ENCODE data around the gene IRF7. TPM values are rescaled to one million over a fixed set of nuclear protein-coding genes. Genes with fewer than 3 reads are reported as not detected.

IRF7 gene
- total RNA-seq, 1 experiment from 2014 or later: 80.8 TPM

DNA sequence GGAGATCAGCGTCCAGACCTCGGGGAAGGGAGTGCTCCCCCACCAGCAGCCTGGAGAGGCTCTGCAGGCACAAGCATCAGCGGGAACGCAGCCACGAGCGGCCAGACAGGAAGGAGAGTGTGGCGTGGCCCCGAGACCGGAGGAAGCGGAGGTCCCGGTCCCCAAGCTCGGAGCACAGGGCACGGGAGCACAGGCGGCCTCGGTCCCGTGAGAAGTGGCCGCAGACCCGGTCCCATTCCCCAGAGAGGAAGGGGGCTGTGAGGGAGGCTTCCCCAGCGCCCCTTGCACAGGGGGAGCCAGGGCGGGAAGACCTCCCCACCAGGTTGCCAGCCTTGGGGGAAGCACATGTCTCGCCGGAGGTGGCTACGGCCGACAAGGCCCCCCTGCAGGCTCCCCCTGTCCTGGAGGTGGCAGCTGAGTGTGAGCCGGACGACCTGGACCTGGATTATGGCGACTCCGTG, 6.9 kb downstream of the IRF7 start:
- TF ChIP-seq EZH2phosphoT487 (IDR thresholded peaks at IDR 0.05; ENCODE audit: borderline replicate concordance, low read length) (no peak), EZH2 (IDR thresholded peaks at IDR 0.05; ENCODE audit: low read length, unreplicated experiment) (no peak), CTCF (conservative IDR thresholded peaks at IDR 0.05; ENCODE audit: low read depth, low read length) (no peak)
- no peaks in the 10 kb centered on the region for H3K9me3 ChIP-seq (ENCODE audit: low read length)
- peaks cover 15% of the 10 kb centered on the region for H4K20me1 ChIP-seq (ENCODE audit: low read length)
- ChIA-PET CTCF (no interaction called here), POLR2A (ENCODE audit: unreplicated experiment) (no interaction called here)
- no peaks in the 10 kb centered on the region for H3K27me3 ChIP-seq (ENCODE audit: low read length)
- no TSS peak for BruUV-seq (replicated peaks)
- peaks cover 7% of the 10 kb centered on the region for H3F3A ChIP-seq (ENCODE audit: low read length, unreplicated experiment)
- H3K4me2 ChIP-seq (ENCODE audit: low read length): no peak overlapping the region
- intact Hi-C loops (cut with micrococcal nuclease): no loop called here
- peaks cover 49% of the 10 kb centered on the region for H3K36me3 ChIP-seq (ENCODE audit: low read depth, low read length)
- H3K9ac ChIP-seq (ENCODE audit: low read length): no peak overlapping the region
- ATAC-seq (no peak), DNase-seq (no peak)
- peaks cover 8% of the 10 kb centered on the region for H3K4me1 ChIP-seq (ENCODE audit: insufficient read depth, low read length)
- no peak overlapping the region for H2AFZ ChIP-seq (ENCODE audit: low read length)
- no peaks in the 10 kb centered on the region for H3K9me2 ChIP-seq (replicated peaks; ENCODE audit: low read length)
- no peaks in the 10 kb centered on the region for H3K79me2 ChIP-seq (ENCODE audit: low read length)
- H3K27ac ChIP-seq (ENCODE audit: low read length): no peak overlapping the region
- no peak overlapping the region for H3K4me3 ChIP-seq (ENCODE audit: low read length)

DNA sequence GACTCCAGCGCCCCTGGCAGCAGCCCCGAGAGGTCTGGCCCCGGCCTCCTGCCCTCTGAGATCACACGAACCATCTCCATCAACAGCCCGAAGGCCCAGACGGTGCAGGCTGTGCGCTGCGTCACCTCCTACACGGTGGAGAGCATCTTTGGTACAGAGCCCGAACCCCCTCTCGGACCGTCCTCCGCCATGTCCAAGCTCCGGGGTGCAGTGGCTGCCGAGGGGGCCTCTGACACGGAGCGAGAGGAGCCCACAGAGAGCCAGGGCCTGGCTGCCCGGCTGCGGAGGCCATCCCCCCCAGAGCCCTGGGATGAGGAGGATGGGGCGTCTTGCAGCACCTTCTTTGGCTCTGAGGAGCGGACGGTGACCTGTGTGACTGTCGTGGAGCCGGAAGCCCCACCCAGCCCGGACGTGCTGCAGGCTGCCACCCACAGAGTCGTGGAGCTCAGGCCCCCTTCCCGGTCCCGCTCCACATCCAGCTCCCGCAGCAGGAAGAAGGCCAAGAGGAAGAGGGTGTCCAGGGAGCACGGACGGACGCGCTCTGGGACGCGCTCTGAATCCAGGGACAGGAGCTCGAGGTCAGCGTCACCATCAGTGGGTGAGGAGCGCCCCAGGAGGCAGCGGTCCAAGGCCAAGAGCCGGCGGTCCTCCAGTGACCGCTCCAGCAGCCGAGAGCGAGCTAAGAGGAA, 7.6 kb downstream of the IRF7 start:
- DNase-seq: no peak
- no peak overlapping the region for H3K27ac ChIP-seq (ENCODE audit: low read length)
- ChIA-PET CTCF (no interaction called here), POLR2A (ENCODE audit: unreplicated experiment) (no interaction called here)
- no peak overlapping the region for H3K4me2 ChIP-seq (ENCODE audit: low read length)
- peaks cover 7% of the 10 kb centered on the region for H3F3A ChIP-seq (ENCODE audit: low read length, unreplicated experiment)
- no peak for TF ChIP-seq EZH2 (IDR thresholded peaks at IDR 0.05; ENCODE audit: low read length, unreplicated experiment)
- TF ChIP-seq EZH2phosphoT487 (IDR thresholded peaks at IDR 0.05; ENCODE audit: borderline replicate concordance, low read length): no peak
- no peak for TF ChIP-seq CTCF (conservative IDR thresholded peaks at IDR 0.05; ENCODE audit: low read depth, low read length)
- peaks cover 46% of the 10 kb centered on the region for H3K36me3 ChIP-seq (ENCODE audit: low read depth, low read length)
- H3K9me2 ChIP-seq (replicated peaks; ENCODE audit: low read length): no peaks in the 10 kb centered on the region
- intact Hi-C loops (cut with micrococcal nuclease): no loop called here
- H4K20me1 ChIP-seq (ENCODE audit: low read length): peaks cover 12% of the 10 kb centered on the region
- no peak overlapping the region for H3K9ac ChIP-seq (ENCODE audit: low read length)
- H3K27me3 ChIP-seq (ENCODE audit: low read length): no peaks in the 10 kb centered on the region
- no TSS peak for BruUV-seq (replicated peaks)
- no peak overlapping the region for H3K4me3 ChIP-seq (ENCODE audit: low read length)
- no peaks in the 10 kb centered on the region for H3K9me3 ChIP-seq (ENCODE audit: low read length)
- H2AFZ ChIP-seq (ENCODE audit: low read length): no peak overlapping the region
- ATAC-seq: no peak
- H3K4me1 ChIP-seq (ENCODE audit: insufficient read depth, low read length): 0 out of 2 replicates have a peak, but pooled peaks cover 3% of the 10 kb centered on the region
- H3K79me2 ChIP-seq (ENCODE audit: low read length): no peaks in the 10 kb centered on the region

DNA sequence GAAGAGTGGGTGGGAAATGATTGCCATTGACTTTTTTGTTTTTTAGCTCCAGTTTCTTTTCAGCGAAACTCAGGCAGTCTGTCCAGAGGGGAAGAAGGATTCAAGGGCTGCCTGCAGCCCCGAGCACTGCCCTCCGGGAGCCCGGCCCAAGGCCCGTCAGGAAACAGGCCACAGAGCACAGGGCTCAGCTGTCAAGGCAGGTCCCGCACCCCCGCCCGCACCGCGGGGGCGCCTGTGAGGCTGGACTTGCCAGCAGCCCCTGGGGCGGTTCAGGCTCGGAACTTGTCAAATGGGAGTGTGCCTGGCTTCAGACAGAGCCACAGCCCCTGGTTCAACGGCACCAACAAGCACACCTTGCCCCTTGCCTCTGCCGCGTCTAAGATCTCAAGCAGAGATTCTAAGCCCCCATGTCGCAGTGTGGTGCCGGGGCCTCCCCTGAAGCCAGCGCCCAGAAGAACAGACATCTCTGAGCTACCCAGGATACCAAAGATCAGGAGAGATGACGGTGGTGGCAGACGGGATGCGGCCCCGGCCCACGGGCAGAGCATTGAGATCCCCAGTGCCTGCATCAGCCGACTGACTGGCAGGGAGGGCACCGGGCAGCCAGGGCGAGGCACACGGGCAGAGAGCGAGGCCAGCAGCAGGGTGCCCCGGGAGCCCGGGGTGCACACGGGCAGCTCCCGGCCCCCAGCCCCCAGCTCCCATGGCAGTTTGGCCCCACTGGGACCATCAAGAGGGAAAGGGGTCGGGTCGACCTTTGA, 8.6 kb downstream of the IRF7 start:
- ChIA-PET POLR2A (ENCODE audit: unreplicated experiment) (no interaction called here), CTCF (no interaction called here)
- H3K36me3 ChIP-seq (ENCODE audit: low read depth, low read length): peaks cover 39% of the 10 kb centered on the region
- peaks cover 3% of the 10 kb centered on the region for H4K20me1 ChIP-seq (ENCODE audit: low read length)
- H3F3A ChIP-seq (ENCODE audit: low read length, unreplicated experiment): no peaks in the 10 kb centered on the region
- H3K27ac ChIP-seq (ENCODE audit: low read length): no peak overlapping the region
- no peak for ATAC-seq
- DNase-seq: no peak
- H3K4me1 ChIP-seq (ENCODE audit: insufficient read depth, low read length): no peaks in the 10 kb centered on the region
- TF ChIP-seq EZH2phosphoT487 (IDR thresholded peaks at IDR 0.05; ENCODE audit: borderline replicate concordance, low read length) (no peak), EZH2 (IDR thresholded peaks at IDR 0.05; ENCODE audit: low read length, unreplicated experiment) (no peak), CTCF (conservative IDR thresholded peaks at IDR 0.05; ENCODE audit: low read depth, low read length) (no peak)
- no TSS peak for BruUV-seq (replicated peaks)
- H3K79me2 ChIP-seq (ENCODE audit: low read length): no peaks in the 10 kb centered on the region
- H3K9me2 ChIP-seq (replicated peaks; ENCODE audit: low read length): no peaks in the 10 kb centered on the region
- H3K4me3 ChIP-seq (ENCODE audit: low read length): no peak overlapping the region
- no peaks in the 10 kb centered on the region for H3K27me3 ChIP-seq (ENCODE audit: low read length)
- H2AFZ ChIP-seq (ENCODE audit: low read length): no peak overlapping the region
- intact Hi-C loops (cut with micrococcal nuclease): no loop called here
- H3K4me2 ChIP-seq (ENCODE audit: low read length): no peak overlapping the region
- H3K9me3 ChIP-seq (ENCODE audit: low read length): no peaks in the 10 kb centered on the region
- no peak overlapping the region for H3K9ac ChIP-seq (ENCODE audit: low read length)
